ENCODE data around the gene SREK1. TPM values are rescaled to one million over a fixed set of nuclear protein-coding genes. Genes with fewer than 3 reads are reported as not detected.

SREK1 gene
- 78.6 and 99.7 TPM in 2 replicates for total RNA-seq

GRCh38 chr5:66144074-66144833, at the start of gene SREK1:
SREK1 (plus strand) TSS chr5:66144300; CDS start chr5:66144377, 77 bp downstream.
- peak; percentile 94 for DNase-seq (ENCODE audit: low read depth)
- peak within 1 kb of the TSS; percentile 79 for H3K4me3 ChIP-seq (ENCODE audit: low read depth, low read length)
- TF ChIP-seq, protein P1, sequence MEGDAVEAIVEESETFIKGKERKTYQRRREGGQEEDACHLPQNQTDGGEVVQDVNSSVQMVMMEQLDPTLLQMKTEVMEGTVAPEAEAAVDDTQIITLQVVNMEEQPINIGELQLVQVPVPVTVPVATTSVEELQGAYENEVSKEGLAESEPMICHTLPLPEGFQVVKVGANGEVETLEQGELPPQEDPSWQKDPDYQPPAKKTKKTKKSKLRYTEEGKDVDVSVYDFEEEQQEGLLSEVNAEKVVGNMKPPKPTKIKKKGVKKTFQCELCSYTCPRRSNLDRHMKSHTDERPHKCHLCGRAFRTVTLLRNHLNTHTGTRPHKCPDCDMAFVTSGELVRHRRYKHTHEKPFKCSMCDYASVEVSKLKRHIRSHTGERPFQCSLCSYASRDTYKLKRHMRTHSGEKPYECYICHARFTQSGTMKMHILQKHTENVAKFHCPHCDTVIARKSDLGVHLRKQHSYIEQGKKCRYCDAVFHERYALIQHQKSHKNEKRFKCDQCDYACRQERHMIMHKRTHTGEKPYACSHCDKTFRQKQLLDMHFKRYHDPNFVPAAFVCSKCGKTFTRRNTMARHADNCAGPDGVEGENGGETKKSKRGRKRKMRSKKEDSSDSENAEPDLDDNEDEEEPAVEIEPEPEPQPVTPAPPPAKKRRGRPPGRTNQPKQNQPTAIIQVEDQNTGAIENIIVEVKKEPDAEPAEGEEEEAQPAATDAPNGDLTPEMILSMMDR (IDR thresholded peaks at IDR 0.05; ENCODE audit: insufficient read depth, low read depth, low read length), result no peak

- DNase-seq (ENCODE audit: low read depth), result no peak
- TF ChIP-seq, protein P1 (IDR thresholded peaks at IDR 0.05; ENCODE audit: insufficient read depth, low read depth, low read length), result no peak
- no peak overlapping the region for H3K4me3 ChIP-seq (ENCODE audit: low read depth, low read length)
Observed at GRCh38 chr5:66100851-66101250, 43.2 kb upstream of the SREK1 start.

DNA sequence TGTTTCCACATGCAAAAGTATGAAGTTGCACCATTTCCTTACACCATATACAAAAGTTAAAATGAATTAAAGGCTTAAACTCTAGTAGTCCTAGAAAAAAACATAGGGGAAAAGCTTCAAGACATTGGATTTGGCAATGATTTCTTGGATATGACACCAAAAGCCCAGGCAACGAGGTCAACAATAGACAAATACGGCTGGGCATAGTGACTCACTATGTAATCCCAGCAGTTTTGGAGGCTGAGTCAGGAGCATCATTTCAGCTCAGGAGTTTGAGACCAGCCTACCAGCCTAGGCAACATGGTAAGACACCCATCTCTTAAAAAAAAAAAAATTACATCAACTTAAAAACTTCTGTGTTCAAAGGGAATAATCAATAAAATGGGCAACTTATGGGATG, 30.9 kb upstream of the SREK1 start:
- peak; percentile 23 for DNase-seq (ENCODE audit: low read depth)
- TF ChIP-seq, protein P1 (IDR thresholded peaks at IDR 0.05; ENCODE audit: insufficient read depth, low read depth, low read length), result no peak
- H3K4me3 ChIP-seq (ENCODE audit: low read depth, low read length), result no peak overlapping the region

DNA sequence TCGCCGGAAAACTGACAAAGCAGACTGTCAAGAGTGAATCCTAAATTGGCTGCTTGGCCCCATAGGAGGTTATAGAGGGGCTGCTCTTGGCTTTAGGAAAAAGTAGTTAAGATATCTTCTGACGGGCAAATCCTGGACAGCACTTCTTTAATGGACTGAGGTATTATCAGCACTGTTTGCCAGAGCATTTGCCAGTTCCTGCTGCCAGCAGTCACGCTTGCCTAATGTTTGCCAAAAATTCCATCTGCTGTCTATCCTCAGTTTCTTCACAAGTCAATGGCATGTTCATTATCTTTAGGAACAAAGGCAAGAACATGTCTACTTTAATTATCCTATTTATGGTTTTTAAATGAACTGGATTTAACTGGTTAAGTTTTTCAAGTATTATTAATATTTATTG, 25.8 kb upstream of the SREK1 start:
- no peak overlapping the region for H3K4me3 ChIP-seq (ENCODE audit: low read depth, low read length)
- DNase-seq (ENCODE audit: low read depth), result no peak
- TF ChIP-seq, protein P1 (IDR thresholded peaks at IDR 0.05; ENCODE audit: insufficient read depth, low read depth, low read length), result no peak

DNA sequence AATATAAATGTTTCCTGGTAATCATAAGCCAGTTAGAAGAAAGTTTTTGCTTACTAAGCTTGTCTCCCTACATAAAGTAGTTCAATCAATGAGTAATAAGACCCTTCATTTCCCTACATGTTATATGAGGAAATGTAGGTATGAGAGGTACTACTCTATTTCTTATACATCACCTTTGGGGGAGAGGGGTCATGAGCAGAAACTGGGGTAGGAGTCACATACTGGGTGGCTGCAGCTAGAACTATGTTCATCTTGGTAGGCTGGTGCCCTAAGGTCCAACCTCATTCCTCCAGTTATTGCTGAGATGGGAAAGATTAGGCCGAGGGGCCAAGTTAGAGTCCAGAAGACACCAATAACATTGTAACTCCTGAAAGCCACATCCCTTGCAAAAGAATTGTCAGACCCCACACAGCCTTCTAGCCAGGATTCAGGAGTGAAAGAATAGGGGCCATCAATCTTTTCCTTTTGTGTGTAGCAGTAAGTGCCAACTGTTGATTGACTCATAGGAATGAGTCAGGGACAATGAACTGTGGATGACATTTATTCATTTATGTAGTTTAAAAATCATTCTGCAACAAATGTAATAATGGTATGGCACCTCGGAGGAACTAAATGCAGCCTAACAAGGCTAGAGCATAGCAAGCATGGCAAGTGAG, 21.6 kb upstream of the SREK1 start:
- H3K4me3 ChIP-seq (ENCODE audit: low read depth, low read length), result no peak overlapping the region
- TF ChIP-seq, protein P1 (IDR thresholded peaks at IDR 0.05; ENCODE audit: insufficient read depth, low read depth, low read length), result no peak
- DNase-seq (ENCODE audit: low read depth), result no peak

DNA sequence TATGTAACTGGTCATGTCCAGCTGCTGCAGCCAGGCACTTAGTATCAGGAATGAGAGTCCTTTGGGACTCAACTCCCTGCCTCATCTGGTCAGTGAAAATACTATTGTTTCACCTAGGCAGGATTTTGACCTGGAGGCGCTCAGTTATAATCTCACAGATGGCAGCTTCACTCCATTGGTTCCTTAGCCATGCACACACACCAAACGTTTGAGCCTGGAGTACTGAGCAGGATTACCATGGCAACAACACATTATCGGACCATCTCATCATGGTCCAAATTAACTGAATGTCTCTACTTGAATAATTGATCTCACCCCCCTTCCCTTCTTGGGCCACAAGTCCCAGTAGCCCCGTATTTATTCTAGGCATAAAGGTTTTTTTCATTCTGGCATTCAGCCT, 15.0 kb upstream of the SREK1 start:
- no peak overlapping the region for H3K4me3 ChIP-seq (ENCODE audit: low read depth, low read length)
- TF ChIP-seq, protein P1 (IDR thresholded peaks at IDR 0.05; ENCODE audit: insufficient read depth, low read depth, low read length), result no peak
- no peak for DNase-seq (ENCODE audit: low read depth)
